GM19455 (cell line): ENCODE results near the gene FARP2.
"Not testable (repeated sequence)": the region's sequence is repeated elsewhere in the genome, so short reads cannot be mapped to it uniquely, and the experiment has no call there.

Experiments used
- ATAC-seq: cut with Tn5 transposase; IDR thresholded peaks from one replicate; pipeline ENCODE4 v1.9.1; 2021; ENCODE audit not compliant: unreplicated experiment

Gene FARP2

GRCh38 chr2:241500016-241500415 lies 143.9 kb downstream of the FARP2 start:
- ATAC-seq = no peak

GRCh38 chr2:241500431-241500975 lies 144.4 kb downstream of the FARP2 start:
- no peak for ATAC-seq

GRCh38 chr2:241501099-241501541 lies 145.0 kb downstream of the FARP2 start:
- ATAC-seq = no peak

GRCh38 chr2:241501551-241501950 lies 145.5 kb downstream of the FARP2 start:
- ATAC-seq = no peak

GRCh38 chr2:241502281-241502680 lies 146.2 kb downstream of the FARP2 start:
- ATAC-seq = no peak

GRCh38 chr2:241503776-241504392 lies 147.8 kb downstream of the FARP2 start:
- ATAC-seq = no peak

GRCh38 chr2:241505086-241505780 lies 149.1 kb downstream of the FARP2 start:
- ATAC-seq = no peak

- ATAC-seq = no peak
Measured at GRCh38 chr2:241505781-241506201, 149.7 kb downstream of the FARP2 start.

- not testable (repeated sequence) for ATAC-seq
Measured at GRCh38 chr2:241506317-241506716, 150.2 kb downstream of the FARP2 start.

- no peak for ATAC-seq
Measured at GRCh38 chr2:241506793-241507429, 150.8 kb downstream of the FARP2 start.

GRCh38 chr2:241507430-241508239 lies 151.6 kb downstream of the FARP2 start:
- peak; percentile 29 for ATAC-seq

- peak; percentile 88 for ATAC-seq
Measured at GRCh38 chr2:241508240-241509154, 152.4 kb downstream of the FARP2 start, which contains the start of gene STK25. TSS of gene STK25 (minus strand) at chr2:241508584. CDS start at chr2:241508035, 549 bp downstream.

- ATAC-seq = no peak
Measured at GRCh38 chr2:241509155-241509784, 153.2 kb downstream of the FARP2 start.

- ATAC-seq = no peak
Measured at GRCh38 chr2:241511091-241511741, 155.1 kb downstream of the FARP2 start.

- ATAC-seq = no peak
Measured at GRCh38 chr2:241514553-241514952, 158.5 kb downstream of the FARP2 start.

- ATAC-seq = peak; percentile 77
Measured at GRCh38 chr2:241514986-241515737, 159.1 kb downstream of the FARP2 start.

GRCh38 chr2:241516520-241516965 lies 160.5 kb downstream of the FARP2 start:
- ATAC-seq = no peak

- ATAC-seq = no peak
Measured at GRCh38 chr2:241517297-241517696, 161.2 kb downstream of the FARP2 start.
